HG02870 (cell line): Measurements from ENCODE around the gene ARHGAP28.

Experiments
- ATAC-seq: cut with Tn5 transposase; IDR thresholded peaks from one replicate; pipeline ENCODE4 v1.9.1; 2021; ENCODE audit warnings: mild to moderate bottlenecking, moderate library complexity; ENCODE audit not compliant: unreplicated experiment

The ARHGAP28 gene

DNA sequence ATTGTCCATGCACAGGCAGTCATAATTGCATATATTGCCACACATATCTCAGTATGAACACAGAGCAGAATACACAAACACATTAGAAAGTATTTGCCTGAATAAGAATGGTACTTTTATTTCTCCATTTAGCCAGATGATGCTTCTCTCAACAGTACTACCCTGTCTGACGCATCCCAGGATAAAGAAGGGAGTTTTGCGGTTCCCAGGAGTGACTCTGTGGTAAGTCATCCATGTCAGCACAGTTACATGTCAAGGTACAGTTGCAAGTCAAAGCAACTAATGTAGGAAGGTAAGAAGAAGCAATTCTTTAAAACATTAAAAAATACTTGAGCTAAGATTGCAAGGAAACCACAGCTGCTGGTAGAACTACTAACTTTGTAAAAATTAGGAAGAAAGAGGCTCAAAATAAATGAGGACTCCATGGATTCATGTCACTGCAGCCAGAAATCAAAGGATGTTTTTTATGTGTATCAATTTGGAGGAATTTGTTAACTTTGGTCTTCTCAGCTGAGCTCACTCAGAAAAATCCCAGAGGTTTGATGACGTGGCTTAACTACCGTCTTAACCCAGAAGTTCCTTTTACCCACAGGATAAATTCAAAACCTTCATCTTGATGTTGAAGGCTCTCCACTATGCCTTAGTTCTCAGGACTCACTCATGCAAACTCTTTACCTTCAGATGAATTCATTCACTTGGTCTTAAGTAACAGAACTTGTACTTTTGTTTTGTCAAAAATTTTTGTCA is 130.3 kb downstream of the ARHGAP28 start:
- ATAC-seq: no peak

GRCh38 chr18:6860804-6861448 is 131.4 kb downstream of the ARHGAP28 start:
- ATAC-seq: no peak

DNA sequence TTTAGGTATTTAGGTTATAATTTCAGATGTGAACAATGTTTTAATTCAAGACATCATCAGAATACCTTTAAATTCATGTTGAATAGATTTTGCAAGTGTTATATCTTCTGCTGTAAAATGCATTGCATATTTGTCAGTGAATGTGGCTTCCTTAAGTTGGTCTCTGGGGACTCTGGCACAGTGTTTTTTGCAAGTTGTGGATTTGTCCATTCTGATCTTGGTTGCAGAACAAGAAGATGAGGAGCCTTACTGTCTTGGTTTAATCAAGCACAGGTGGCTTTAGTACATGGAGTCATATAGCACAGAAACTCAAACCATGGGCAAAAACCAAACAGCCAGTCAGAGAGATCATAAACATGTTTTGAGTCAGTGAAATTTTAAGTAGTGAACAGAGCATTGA is 135.7 kb downstream of the ARHGAP28 start:
- no peak for ATAC-seq

GRCh38 chr18:6866552-6867085 is 137.1 kb downstream of the ARHGAP28 start:
- no peak for ATAC-seq

GRCh38 chr18:6868033-6868432 is 138.5 kb downstream of the ARHGAP28 start:
- ATAC-seq: no peak

GRCh38 chr18:6871566-6871965 is 142.1 kb downstream of the ARHGAP28 start:
- no peak for ATAC-seq

DNA sequence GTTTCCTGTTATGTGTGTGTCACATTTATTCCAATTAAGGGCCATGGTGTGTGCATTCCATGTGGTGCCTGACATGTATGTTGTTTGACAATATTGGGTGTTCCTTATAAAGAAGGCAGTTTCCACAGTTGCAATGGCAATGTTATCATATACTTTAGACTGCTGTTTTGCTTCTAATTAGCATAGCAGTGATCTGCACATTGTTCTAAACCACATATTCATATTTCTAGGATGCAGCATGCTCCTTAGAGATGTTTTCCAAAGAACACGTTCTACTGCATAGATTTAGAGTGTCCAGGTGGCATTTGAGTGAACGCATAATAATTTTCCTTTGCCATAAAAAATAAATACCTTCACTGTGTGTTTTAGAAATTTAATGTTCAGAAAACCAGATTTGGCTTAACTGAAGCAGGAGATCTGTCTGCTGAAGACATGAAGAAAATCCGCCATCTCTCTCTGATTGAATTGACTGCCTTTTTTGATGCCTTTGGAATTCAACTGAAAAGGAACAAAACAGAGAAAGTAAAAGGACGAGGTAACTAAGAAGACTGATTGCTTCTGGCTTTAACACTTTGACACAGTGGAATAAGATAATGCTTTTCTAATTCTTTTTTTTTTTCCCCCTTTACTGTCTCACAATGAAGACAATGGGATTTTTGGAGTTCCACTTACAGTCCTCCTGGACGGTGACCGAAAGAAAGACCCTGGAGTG is 143.7 kb downstream of the ARHGAP28 start:
- no peak for ATAC-seq

DNA sequence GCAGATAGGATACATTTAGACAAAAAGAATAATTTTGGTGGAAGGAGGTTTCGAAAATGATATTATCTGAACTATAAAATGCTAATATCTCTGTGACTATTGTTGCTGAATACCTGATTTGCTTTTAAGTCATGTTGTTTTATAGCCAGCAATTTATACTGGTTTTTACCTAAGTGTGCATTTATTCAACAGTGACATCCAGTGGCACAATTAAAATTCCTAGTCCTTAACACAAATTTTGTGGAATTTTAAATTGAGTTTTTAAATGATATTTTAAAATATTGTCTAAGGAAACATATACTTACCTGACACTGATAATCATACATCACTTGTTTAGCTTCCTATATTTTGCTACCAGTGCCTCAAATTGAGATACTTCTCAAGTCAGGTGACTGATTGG is 144.8 kb downstream of the ARHGAP28 start:
- no peak for ATAC-seq

GRCh38 chr18:6875749-6876148 is 146.2 kb downstream of the ARHGAP28 start:
- no peak for ATAC-seq

GRCh38 chr18:6876641-6877041 is 147.1 kb downstream of the ARHGAP28 start:
- ATAC-seq: no peak

- ATAC-seq: no peak
Measured at GRCh38 chr18:6877288-6877687, 147.8 kb downstream of the ARHGAP28 start.

- no peak for ATAC-seq
Measured at GRCh38 chr18:6878556-6879297, 149.2 kb downstream of the ARHGAP28 start.

- ATAC-seq: no peak
Measured at GRCh38 chr18:6879508-6880195, 150.1 kb downstream of the ARHGAP28 start.

DNA sequence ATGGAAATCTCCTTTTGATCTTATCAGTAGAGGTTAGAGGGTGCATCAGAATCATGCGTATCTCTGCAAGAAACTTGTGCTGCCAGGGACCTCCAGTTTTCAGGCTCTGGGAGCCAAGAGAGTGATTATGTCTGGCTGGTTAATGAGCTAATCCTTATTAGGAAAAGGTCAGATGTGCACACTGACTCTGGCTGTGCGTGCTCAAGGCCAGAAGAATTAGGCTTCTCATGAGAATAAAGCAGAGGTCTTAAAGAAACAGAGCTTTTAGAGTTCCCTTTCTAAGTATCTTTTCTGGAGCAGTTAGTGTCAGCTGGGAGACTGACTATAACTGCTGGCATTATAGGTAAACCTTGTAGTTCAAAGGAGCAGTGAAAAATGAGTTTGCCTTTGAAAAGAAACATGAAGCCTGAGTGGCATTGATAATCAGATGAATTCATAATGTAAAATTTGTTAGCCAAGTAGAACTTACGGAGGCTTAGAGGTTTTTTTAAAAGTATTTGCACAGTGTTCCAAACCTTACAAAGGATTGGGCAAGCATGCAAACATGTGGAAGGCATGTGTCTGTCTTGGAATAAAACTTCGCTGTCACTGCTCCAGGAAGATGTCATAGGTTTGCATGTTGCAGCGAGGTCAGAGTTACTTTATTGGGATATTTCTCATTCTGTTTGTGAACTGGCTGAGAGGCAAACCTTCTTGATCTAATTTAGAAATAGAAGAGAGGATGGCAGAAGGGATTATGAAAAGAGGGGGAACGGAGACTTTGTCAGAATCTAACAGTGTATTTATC is 151.7 kb downstream of the ARHGAP28 start:
- ATAC-seq: no peak

DNA sequence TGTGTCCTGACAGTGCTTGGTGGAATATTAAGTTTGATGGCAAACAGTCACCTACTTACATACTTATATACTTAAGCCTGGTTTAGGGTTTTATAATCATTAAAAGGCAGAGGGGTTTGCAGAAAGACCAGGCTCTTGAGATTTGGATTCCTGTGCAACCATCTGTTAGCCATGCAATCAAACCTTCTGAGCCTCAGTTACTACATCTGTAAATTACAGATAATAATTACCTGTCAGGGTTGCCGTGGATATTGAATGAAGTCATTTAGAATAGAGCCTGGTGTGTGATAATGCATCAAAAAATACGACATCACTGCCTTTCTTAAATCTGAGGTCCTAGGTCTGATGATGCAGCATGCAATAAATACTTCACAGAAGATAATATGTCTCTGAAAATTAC is 152.9 kb downstream of the ARHGAP28 start:
- ATAC-seq: no peak

DNA sequence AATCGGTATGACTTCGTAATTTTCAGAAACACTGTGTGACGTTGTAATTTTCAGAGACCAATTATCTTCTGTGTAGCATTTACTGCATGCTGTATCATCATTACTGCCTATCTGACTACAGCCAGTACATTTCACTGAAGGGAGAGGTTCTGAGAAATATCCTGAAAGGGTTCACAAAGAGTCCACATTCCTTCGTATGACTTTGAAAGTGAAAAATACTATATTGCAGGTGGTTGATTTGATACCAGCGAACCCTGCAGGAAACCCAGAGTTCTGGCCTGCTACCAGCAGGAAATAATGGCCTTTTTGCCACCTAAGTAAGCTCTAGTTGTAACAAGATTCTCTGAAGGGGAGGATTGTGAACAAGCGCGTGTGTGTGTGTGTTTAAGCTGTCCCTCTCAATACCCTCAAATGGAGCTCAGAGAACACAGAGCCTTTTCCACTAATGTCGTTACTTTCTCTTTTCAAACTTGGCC is 155.5 kb downstream of the ARHGAP28 start:
- ATAC-seq: no peak

GRCh38 chr18:6885992-6886796 is 156.7 kb downstream of the ARHGAP28 start:
- no peak for ATAC-seq

GRCh38 chr18:6886797-6887330 is 157.3 kb downstream of the ARHGAP28 start:
- no peak for ATAC-seq
